Astrocyte of the spinal cord (primary cell): ENCODE measurements around the gene FAT1.

Source experiments
- DNase-seq: peaks from one replicate; pipeline ENCODE4 v3.0.0; 2011; ENCODE audit warnings: low read depth, low spot score
- H3K4me3 ChIP-seq: 2 replicates; pipeline ENCODE4 v1.5.1; 2011; ENCODE audit warnings: low read depth, mild to moderate bottlenecking, low read length, moderate library complexity
- CTCF ChIP-seq: IDR thresholded peaks from 2 replicates; pipeline ENCODE4 v1.5.1; 2012; ENCODE audit warnings: low read depth, mild to moderate bottlenecking, low read length, inconsistent platforms
- in situ Hi-C: cut with HindIII; loops from 2 replicates; pipeline ENCODE4 v1.10.0; 2017; ENCODE audit warnings: low sequenced_read_pairs

The FAT1 gene

GRCh38 chr4:186587416-186588018 is 136.1 kb downstream of the FAT1 start:
- peak; percentile 65 for DNase-seq
- H3K4me3 ChIP-seq = no peak overlapping the region
- peak; percentile 90 for TF ChIP-seq CTCF
- in situ Hi-C loops = no loop called here

- DNase-seq = peak; percentile 29
- no peak for TF ChIP-seq CTCF
- no peak overlapping the region for H3K4me3 ChIP-seq
- in situ Hi-C loops = no loop called here
These were observed 137.5 kb downstream of the FAT1 start for GRCh38 chr4:186586205-186586604.

- TF ChIP-seq CTCF = no peak
- H3K4me3 ChIP-seq = no peak overlapping the region
- in situ Hi-C loops = no loop called here
- no peak for DNase-seq
These were observed 138.7 kb downstream of the FAT1 start for GRCh38 chr4:186584912-186585311.

- no peak overlapping the region for H3K4me3 ChIP-seq
- DNase-seq = no peak
- no peak for TF ChIP-seq CTCF
- in situ Hi-C loops = no loop called here
These were observed 142.2 kb downstream of the FAT1 start for GRCh38 chr4:186581421-186581820.

- in situ Hi-C loops = no loop called here
- TF ChIP-seq CTCF = no peak
- no peak for DNase-seq
- no peak overlapping the region for H3K4me3 ChIP-seq
These were observed 143.0 kb downstream of the FAT1 start for GRCh38 chr4:186580669-186581068.

GRCh38 chr4:186570193-186570996 is 153.3 kb downstream of the FAT1 start:
- DNase-seq = peak; percentile 28
- in situ Hi-C loops = no loop called here
- no peak for TF ChIP-seq CTCF
- peak overlapping the region; percentile 23 for H3K4me3 ChIP-seq
